NB4 (cell line): ENCODE data around the gene MALRD1.

Source experiments
- DNase-seq: peaks from one replicate; pipeline ENCODE4 v3.0.0; 2010; ENCODE audit warnings: low read depth
- H3K4me3 ChIP-seq: one replicate; pipeline ENCODE4 v1.5.1; 2011; ENCODE audit warnings: mild to moderate bottlenecking, low read depth, low read length, moderate library complexity
- CTCF ChIP-seq: IDR thresholded peaks from one replicate; pipeline ENCODE4 v1.5.1; 2012; ENCODE audit warnings: low read depth, low read length
- MYC ChIP-seq: IDR thresholded peaks from 2 replicates; pipeline ENCODE4 v1.6.1; 2011; ENCODE audit warnings: low read depth, low read length
- POLR2A ChIP-seq: IDR thresholded peaks from 2 replicates; pipeline ENCODE4 v1.6.1; 2011; ENCODE audit warnings: mild to moderate bottlenecking; ENCODE audit not compliant: insufficient read length; ENCODE audit errors: extremely low read depth
- TF ChIP-seq, protein P1 (sequence below): IDR thresholded peaks from 2 replicates; pipeline ENCODE4 v1.6.1; 2011; ENCODE audit warnings: low read depth, low read length

Gene MALRD1

GRCh38 chr10:19518109-19518508, 469.5 kb downstream of the MALRD1 start:
- H3K4me3 ChIP-seq: no peak overlapping the region
- TF ChIP-seq CTCF (no peak), POLR2A (no peak), MYC (no peak)
- TF ChIP-seq, protein P1, sequence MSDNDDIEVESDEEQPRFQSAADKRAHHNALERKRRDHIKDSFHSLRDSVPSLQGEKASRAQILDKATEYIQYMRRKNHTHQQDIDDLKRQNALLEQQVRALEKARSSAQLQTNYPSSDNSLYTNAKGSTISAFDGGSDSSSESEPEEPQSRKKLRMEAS: no peak
- no peak for DNase-seq

DNA sequence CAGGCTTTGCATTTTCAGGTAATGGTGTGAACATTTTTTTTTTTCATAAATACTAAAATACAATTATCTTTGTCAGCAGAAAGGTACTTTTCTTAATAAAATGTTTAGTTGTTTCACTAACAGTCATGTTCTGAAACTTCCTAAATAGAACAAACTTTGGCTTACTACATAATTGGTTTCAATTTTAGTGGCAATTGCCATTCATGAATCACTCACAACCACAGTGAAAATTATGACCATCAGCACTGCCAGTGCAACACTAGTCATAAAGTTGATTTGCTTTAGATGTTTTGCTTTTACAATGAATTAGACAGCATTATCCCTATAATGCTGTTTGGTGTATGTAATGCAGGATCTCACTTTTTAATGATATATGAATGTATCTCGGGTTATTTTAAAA, 470.0 kb downstream of the MALRD1 start:
- H3K4me3 ChIP-seq: no peak overlapping the region
- no peak for TF ChIP-seq POLR2A
- no peak for DNase-seq

DNA sequence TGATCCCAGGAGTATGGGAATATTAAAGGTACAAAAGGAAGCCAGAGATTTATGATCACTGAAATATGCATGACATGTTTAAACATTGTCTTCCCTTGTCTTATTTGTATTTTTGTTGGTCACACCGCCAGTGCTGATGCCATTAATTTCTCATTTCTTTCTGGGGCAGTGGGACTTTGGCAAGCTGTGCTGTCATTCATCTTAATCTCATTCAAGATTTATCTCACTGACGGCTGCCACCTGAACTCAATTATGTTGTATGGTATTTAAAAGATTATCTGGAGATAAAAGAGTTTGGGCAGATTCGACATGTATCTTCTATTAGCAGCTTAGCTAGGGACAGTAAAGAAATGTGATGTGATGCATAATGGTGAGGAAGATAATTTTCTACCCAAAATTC, 482.7 kb downstream of the MALRD1 start:
- no peak overlapping the region for H3K4me3 ChIP-seq
- TF ChIP-seq POLR2A (no peak), MYC (no peak), CTCF (no peak)
- TF ChIP-seq, protein P1: no peak
- DNase-seq: no peak

GRCh38 chr10:19532411-19532810, 483.8 kb downstream of the MALRD1 start:
- H3K4me3 ChIP-seq: no peak overlapping the region
- no peak for DNase-seq
- TF ChIP-seq MYC: no peak
- TF ChIP-seq, protein P1: no peak
- no peak for TF ChIP-seq CTCF
- no peak for TF ChIP-seq POLR2A

DNA sequence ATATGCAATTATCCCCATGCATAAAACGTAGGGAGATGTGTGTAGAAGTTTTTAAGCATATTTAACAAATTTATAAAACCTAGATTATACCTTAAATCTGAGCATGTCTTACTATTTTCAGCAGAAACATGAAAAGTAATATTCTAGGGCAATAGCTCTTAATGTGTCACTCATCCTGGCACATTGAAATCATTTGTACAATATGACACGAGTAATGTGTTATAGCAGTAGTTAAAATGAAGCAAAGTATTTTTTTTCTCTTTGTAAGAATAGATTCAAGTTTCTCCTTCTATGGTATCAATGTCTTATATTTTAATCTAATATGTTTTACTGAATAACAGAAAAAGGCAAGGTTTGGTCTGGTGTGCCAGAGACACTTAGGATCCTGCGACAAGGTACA, 492.7 kb downstream of the MALRD1 start:
- H3K4me3 ChIP-seq: no peak overlapping the region
- no peak for TF ChIP-seq MYC
- no peak for TF ChIP-seq POLR2A
- TF ChIP-seq CTCF: no peak
- TF ChIP-seq, protein P1: no peak
- no peak for DNase-seq

DNA sequence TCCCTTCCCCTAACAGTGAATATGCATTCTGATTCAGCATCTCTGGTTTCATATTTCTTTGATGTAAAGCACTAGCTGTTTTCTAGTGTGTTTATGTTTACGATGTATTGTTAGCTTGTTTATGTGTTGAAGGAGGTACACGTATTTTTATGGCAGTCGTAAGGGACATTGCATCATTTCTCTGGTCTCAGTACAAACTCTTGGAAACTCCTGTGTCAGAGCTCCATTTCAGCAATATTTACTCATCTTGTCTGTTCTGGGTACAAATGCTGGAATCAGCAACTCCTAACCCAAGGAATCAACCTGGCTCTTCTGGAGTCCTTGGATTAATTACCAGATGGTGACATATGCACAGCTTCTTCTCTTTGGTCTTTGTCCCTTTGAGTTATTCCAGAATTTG, 497.6 kb downstream of the MALRD1 start:
- no peak overlapping the region for H3K4me3 ChIP-seq
- TF ChIP-seq MYC: no peak
- no peak for TF ChIP-seq POLR2A
- TF ChIP-seq, protein P1: no peak
- no peak for DNase-seq

- H3K4me3 ChIP-seq: no peak overlapping the region
- DNase-seq: no peak
- TF ChIP-seq, protein P1: no peak
- TF ChIP-seq MYC: no peak
- no peak for TF ChIP-seq POLR2A
- TF ChIP-seq CTCF: no peak
These were observed 500.9 kb downstream of the MALRD1 start for GRCh38 chr10:19549503-19549902.
